Activated naive CD4-positive, alpha-beta T cell treated with anti-CD3 and anti-CD28 coated beads, Interleukin-2, amount 50 U/mL, for 16 hours (primary cell): Measurements from ENCODE around the gene ZNF74.
"Not testable (repeated sequence)": the region's sequence is repeated elsewhere in the genome, so short reads cannot be mapped to it uniquely, and the experiment has no call there.

Source experiments
- DNase-seq: peaks from one replicate; pipeline ENCODE4 v3.0.0-alpha.2; 2020

Gene ZNF74

GRCh38 chr22:20393705-20394476, at the start of gene ZNF74:
TSS of gene ZNF74 (plus strand) at chr22:20394151. CDS start at chr22:20394629, 478 bp downstream.
- peak; percentile 85 for DNase-seq

GRCh38 chr22:20346553-20346952, 47.4 kb upstream of the ZNF74 start:
- not testable (repeated sequence) for DNase-seq

- DNase-seq: not testable (repeated sequence)
Measured at GRCh38 chr22:20352536-20352935, 41.4 kb upstream of the ZNF74 start.

- DNase-seq: no peak
Measured at GRCh38 chr22:20354238-20354975, 39.5 kb upstream of the ZNF74 start.

- DNase-seq: not testable (repeated sequence)
Measured at GRCh38 chr22:20355939-20356636, 37.9 kb upstream of the ZNF74 start.

- not testable (repeated sequence) for DNase-seq
Measured at GRCh38 chr22:20356906-20357305, 37.0 kb upstream of the ZNF74 start.

- DNase-seq: not testable (repeated sequence)
Measured at GRCh38 chr22:20357967-20358366, 36.0 kb upstream of the ZNF74 start.

GRCh38 chr22:20358503-20359239, 35.3 kb upstream of the ZNF74 start:
- DNase-seq: not testable (repeated sequence)

- not testable (repeated sequence) for DNase-seq
Measured at GRCh38 chr22:20360261-20360660, 33.7 kb upstream of the ZNF74 start.

- not testable (repeated sequence) for DNase-seq
Measured at GRCh38 chr22:20360866-20361751, 32.8 kb upstream of the ZNF74 start.

GRCh38 chr22:20361752-20362229, 32.2 kb upstream of the ZNF74 start:
- DNase-seq: not testable (repeated sequence)

GRCh38 chr22:20362403-20362802, 31.5 kb upstream of the ZNF74 start:
- DNase-seq: not testable (repeated sequence)

- not testable (repeated sequence) for DNase-seq
Measured at GRCh38 chr22:20364335-20365260, 29.4 kb upstream of the ZNF74 start.

GRCh38 chr22:20366841-20367240, 27.1 kb upstream of the ZNF74 start:
- not testable (repeated sequence) for DNase-seq

- not testable (repeated sequence) for DNase-seq
Measured at GRCh38 chr22:20368875-20369274, 25.1 kb upstream of the ZNF74 start.

- DNase-seq: not testable (repeated sequence)
Measured at GRCh38 chr22:20371687-20372086, 22.3 kb upstream of the ZNF74 start.

GRCh38 chr22:20372406-20372854, 21.5 kb upstream of the ZNF74 start:
- not testable (repeated sequence) for DNase-seq

GRCh38 chr22:20373195-20373706, 20.7 kb upstream of the ZNF74 start:
- DNase-seq: not testable (repeated sequence)

GRCh38 chr22:20374130-20374529, 19.8 kb upstream of the ZNF74 start:
- DNase-seq: not testable (repeated sequence)

GRCh38 chr22:20376281-20376680, 17.7 kb upstream of the ZNF74 start:
- DNase-seq: not testable (repeated sequence)
